NCI-H510A treated with DMSO at 0.1 percent for 48 hours (cell line): Measurements from ENCODE around the gene KBTBD2.
"Not testable (repeated sequence)": the region's sequence is repeated elsewhere in the genome, so short reads cannot be mapped to it uniquely, and the experiment has no call there.

Source experiments
- DNase-seq: peaks from one replicate; lab custom pipeline; 2025; lab: John Stamatoyannopoulos, UW

Gene KBTBD2

GRCh38 chr7:32891043-32891799 lies at the start of gene KBTBD2:
KBTBD2 (minus strand) TSS chr7:32891760; CDS start chr7:32879604, 12,156 bp downstream.
- DNase-seq: peak; percentile 82

GRCh38 chr7:32941181-32941580 lies 49.6 kb upstream of the KBTBD2 start:
- DNase-seq: no peak

GRCh38 chr7:32937344-32938174 lies 46.0 kb upstream of the KBTBD2 start:
- peak; percentile 52 for DNase-seq

GRCh38 chr7:32936689-32937088 lies 45.1 kb upstream of the KBTBD2 start:
- DNase-seq: no peak

- no peak for DNase-seq
Observed at GRCh38 chr7:32935558-32935957, 44.0 kb upstream of the KBTBD2 start.

- no peak for DNase-seq
Observed at GRCh38 chr7:32930378-32930777, 38.8 kb upstream of the KBTBD2 start.

GRCh38 chr7:32929430-32930143 lies 38.0 kb upstream of the KBTBD2 start:
- DNase-seq: no peak

GRCh38 chr7:32928785-32929298 lies 37.3 kb upstream of the KBTBD2 start:
- DNase-seq: no peak

GRCh38 chr7:32921896-32922295 lies 30.3 kb upstream of the KBTBD2 start:
- no peak for DNase-seq

GRCh38 chr7:32916994-32917393 lies 25.4 kb upstream of the KBTBD2 start:
- DNase-seq: not testable (repeated sequence)

GRCh38 chr7:32916006-32916405 lies 24.4 kb upstream of the KBTBD2 start:
- no peak for DNase-seq

- no peak for DNase-seq
Observed at GRCh38 chr7:32915041-32915536, 23.5 kb upstream of the KBTBD2 start.

- no peak for DNase-seq
Observed at GRCh38 chr7:32914184-32914583, 22.6 kb upstream of the KBTBD2 start.

GRCh38 chr7:32910195-32910594 lies 18.6 kb upstream of the KBTBD2 start:
- DNase-seq: no peak

- no peak for DNase-seq
Observed at GRCh38 chr7:32905175-32905662, 13.7 kb upstream of the KBTBD2 start.

GRCh38 chr7:32901629-32902028 lies 10.1 kb upstream of the KBTBD2 start:
- DNase-seq: no peak

GRCh38 chr7:32900433-32900995 lies 9.0 kb upstream of the KBTBD2 start:
- no peak for DNase-seq

GRCh38 chr7:32897376-32897775 lies 5.8 kb upstream of the KBTBD2 start:
- DNase-seq: not testable (repeated sequence)

GRCh38 chr7:32896564-32897347 lies 5.2 kb upstream of the KBTBD2 start:
- DNase-seq: no peak

- no peak for DNase-seq
Observed at GRCh38 chr7:32894171-32894570, 2.6 kb upstream of the KBTBD2 start.

- DNase-seq: no peak
Observed at GRCh38 chr7:32893722-32894121, 2.2 kb upstream of the KBTBD2 start.
